Colonic mucosa (tissue), 4 donors: ENCODE measurements around the gene IP6K2. TPM values are rescaled to one million over a fixed set of nuclear protein-coding genes. Genes with fewer than 3 reads are reported as not detected.
"Not testable (repeated sequence)": the region's sequence is repeated elsewhere in the genome, so short reads cannot be mapped to it uniquely, and the experiment has no call there.

ENCODE experiments used
- DNase-seq: peaks from one replicate; pipeline ENCODE4 v3.0.0-alpha.2; 2020
- H3K27ac ChIP-seq: fragments of 200-600 bp; one replicate; pipeline ENCODE4 v1.8.0; 2021
- H3K27me3 ChIP-seq: fragments of 200-600 bp; one replicate; pipeline ENCODE4 v1.8.0; 2021
- H3K36me3 ChIP-seq: fragments of 200-600 bp; one replicate; pipeline ENCODE4 v1.8.0; 2021
- H3K4me1 ChIP-seq: fragments of 200-600 bp; one replicate; pipeline ENCODE4 v1.8.0; 2021; ENCODE audit warnings: mild to moderate bottlenecking
- H3K4me3 ChIP-seq: fragments of 200-600 bp; one replicate; pipeline ENCODE4 v1.8.0; 2021
- H3K9ac ChIP-seq, 2 donors: one replicate each; pipeline ENCODE4 v1.7.0; 2013; ENCODE audit warnings: control low read depth in 2 of 2, low read depth in 2 of 2, low read length in 2 of 2
- H3K9me3 ChIP-seq: fragments of 200-600 bp; one replicate; pipeline ENCODE4 v1.8.0; 2021
- intact Hi-C: fragments of 100-400 bp; cut with DNase I; formaldehyde crosslinking; loops from one replicate; pipeline ENCODE4 v1.14.1; 2022
- total RNA-seq, 2 donors: library from RNA; stranded (reverse); fragmentation: NEBNext Ultra II Directional in 1 of 2; extraction: Animal tissue kit (Norgen Biotek cat#: 25700) in 1 of 2; gene quantifications; one replicate each; pipeline ENCODE4 v1.2.1, GENCODE V29; 2021
- TF ChIP-seq, protein P1 (sequence below): fragments of 200-600 bp; IDR thresholded peaks from one replicate; pipeline ENCODE4 v1.8.0; 2022; ENCODE audit warnings: antibody characterized with exemption, mild to moderate bottlenecking
- donor health status: healthy.
- donor health status: DM: no; HTN: no; CAD: no.
- donor health status: DM: no; HTN: no; CAD: no.

IP6K2 gene
- total RNA-seq, 2 donors from 2014 or later = 101 to 134 TPM

DNA sequence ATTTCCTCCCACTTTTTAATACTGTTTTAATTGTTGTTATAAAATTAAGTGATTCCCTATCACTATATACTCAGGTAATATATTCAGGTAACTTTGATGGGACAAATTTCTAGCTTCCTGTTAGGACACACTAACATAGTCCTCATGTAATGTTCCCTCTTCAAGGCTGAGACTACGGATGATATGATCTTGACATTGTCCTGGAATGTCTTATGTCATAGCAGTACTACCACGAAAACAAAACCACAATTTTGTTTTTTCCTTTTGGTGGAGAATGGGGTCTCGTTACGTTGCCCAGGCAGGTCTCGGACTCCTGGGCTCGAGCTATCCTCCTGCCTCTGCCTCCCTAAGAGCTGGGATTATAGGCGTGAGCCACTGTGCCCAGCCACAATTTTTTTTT is 26.8 kb upstream of the IP6K2 start:
- Histone ChIP-seq H3K4me3 (no peak overlapping the region), H3K27me3 (no peaks in the 10 kb centered on the region), H3K36me3 (no peaks in the 10 kb centered on the region), H3K9ac (no peak overlapping the region), H3K27ac (no peak overlapping the region), H3K4me1 (peaks cover 18% of the 10 kb centered on the region), H3K9me3 (no peaks in the 10 kb centered on the region)
- intact Hi-C loops = no loop called here
- DNase-seq = no peak
- TF ChIP-seq, protein P1, sequence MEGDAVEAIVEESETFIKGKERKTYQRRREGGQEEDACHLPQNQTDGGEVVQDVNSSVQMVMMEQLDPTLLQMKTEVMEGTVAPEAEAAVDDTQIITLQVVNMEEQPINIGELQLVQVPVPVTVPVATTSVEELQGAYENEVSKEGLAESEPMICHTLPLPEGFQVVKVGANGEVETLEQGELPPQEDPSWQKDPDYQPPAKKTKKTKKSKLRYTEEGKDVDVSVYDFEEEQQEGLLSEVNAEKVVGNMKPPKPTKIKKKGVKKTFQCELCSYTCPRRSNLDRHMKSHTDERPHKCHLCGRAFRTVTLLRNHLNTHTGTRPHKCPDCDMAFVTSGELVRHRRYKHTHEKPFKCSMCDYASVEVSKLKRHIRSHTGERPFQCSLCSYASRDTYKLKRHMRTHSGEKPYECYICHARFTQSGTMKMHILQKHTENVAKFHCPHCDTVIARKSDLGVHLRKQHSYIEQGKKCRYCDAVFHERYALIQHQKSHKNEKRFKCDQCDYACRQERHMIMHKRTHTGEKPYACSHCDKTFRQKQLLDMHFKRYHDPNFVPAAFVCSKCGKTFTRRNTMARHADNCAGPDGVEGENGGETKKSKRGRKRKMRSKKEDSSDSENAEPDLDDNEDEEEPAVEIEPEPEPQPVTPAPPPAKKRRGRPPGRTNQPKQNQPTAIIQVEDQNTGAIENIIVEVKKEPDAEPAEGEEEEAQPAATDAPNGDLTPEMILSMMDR = no peak

DNA sequence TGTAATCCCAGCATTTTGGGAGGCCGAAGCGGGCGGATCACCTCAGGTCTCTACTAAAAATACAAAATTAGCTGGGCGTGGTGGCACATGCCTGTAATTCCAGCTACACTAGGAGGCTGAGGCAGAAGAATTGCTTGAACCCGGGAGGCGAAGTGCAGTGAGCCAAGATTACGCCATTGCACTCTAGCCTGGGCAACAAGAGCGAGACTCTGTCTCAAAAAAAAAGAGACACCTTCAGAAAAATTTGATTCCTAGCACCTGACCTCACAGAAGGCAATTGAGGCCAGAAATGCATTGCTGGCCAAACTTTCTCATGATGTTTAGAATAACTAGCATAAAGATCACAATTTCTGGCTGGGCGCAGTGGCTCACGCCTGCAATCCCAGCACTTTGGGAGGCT is 24.2 kb upstream of the IP6K2 start:
- H3K4me3 ChIP-seq, H3K36me3 ChIP-seq, H3K9me3 ChIP-seq, H3K9ac ChIP-seq, intact Hi-C loops, H3K27me3 ChIP-seq, DNase-seq: not testable (repeated sequence)
- peak overlapping the region; percentile 85 for H3K27ac ChIP-seq
- H3K4me1 ChIP-seq = peaks cover 31% of the 10 kb centered on the region

DNA sequence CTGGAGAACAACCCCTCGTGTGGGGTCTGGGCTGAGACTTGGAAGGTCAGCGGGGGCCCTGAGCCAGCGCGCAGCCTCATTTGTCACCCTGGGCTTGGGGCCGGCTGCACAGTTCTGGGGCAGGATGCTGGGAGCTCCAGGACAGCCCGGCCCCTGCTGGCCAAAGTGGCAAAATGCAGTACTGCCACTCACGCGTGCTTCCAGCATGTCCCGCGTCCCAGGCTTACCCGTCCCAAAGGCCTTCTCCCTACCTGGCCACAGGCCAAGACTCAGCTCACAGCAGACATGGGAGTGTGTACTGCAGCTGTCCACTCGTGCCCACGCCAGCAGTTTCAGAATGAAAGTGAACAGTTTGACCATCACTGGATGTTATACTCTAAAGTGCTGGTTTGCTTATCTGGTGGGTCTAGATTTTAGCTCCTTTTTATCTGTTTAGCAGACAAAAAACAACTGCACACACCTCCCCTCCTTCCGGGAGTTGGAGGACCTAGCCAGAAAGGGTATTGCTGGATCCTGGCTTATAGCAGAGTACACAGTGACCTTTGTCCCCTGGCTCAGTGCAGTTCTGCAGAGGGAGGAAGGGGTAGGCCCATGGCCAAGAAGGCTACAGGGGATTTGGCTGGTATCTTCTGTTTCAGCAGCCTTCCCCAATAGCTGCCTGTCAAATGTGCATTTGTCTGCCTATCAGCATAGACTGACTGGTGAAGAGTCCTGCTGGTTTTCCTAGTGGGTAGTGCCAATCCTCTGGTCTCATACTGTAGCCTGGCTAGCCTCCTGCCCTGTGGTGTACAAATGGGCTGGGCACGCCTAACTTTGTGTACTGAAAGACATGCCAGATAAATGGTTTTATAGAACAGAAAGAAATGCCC is 23.2 kb upstream of the IP6K2 start:
- Histone ChIP-seq H3K4me3 (peak overlapping the region; percentile 6), H3K36me3 (no peaks in the 10 kb centered on the region), H3K4me1 (peaks cover 37% of the 10 kb centered on the region), H3K27ac (peak overlapping the region; percentile 85), H3K9ac (peak overlapping the region; percentile 19 to 83), H3K27me3 (no peaks in the 10 kb centered on the region), H3K9me3 (no peaks in the 10 kb centered on the region)
- TF ChIP-seq, protein P1 = peak; percentile 85
- intact Hi-C loops = no loop called here
- DNase-seq = peak; percentile 97

DNA sequence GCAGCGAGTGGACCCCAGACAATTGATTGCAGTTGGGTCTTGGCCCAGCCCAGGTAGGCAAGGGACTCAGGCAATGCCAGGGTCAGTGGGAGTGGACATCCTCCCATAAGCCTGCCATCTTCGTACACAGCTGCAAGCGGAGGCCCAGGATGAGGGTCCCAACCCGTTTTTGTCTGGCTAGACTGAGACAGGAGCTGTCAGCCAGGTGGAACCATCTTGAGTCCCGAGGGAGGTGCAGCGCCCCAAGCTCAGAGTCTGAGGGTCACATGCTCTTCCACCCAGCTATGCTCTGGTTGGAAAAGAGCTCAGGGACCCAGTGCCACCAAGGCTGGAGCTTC is 22.6 kb upstream of the IP6K2 start:
- peaks cover 37% of the 10 kb centered on the region for H3K4me1 ChIP-seq
- no peaks in the 10 kb centered on the region for H3K36me3 ChIP-seq
- H3K9me3 ChIP-seq = no peaks in the 10 kb centered on the region
- no peak for DNase-seq
- no peak overlapping the region for H3K4me3 ChIP-seq
- no peaks in the 10 kb centered on the region for H3K27me3 ChIP-seq
- intact Hi-C loops = no loop called here
- TF ChIP-seq, protein P1 = no peak
- peak overlapping the region; percentile 19 to 83 for H3K9ac ChIP-seq
- H3K27ac ChIP-seq = peak overlapping the region; percentile 85

DNA sequence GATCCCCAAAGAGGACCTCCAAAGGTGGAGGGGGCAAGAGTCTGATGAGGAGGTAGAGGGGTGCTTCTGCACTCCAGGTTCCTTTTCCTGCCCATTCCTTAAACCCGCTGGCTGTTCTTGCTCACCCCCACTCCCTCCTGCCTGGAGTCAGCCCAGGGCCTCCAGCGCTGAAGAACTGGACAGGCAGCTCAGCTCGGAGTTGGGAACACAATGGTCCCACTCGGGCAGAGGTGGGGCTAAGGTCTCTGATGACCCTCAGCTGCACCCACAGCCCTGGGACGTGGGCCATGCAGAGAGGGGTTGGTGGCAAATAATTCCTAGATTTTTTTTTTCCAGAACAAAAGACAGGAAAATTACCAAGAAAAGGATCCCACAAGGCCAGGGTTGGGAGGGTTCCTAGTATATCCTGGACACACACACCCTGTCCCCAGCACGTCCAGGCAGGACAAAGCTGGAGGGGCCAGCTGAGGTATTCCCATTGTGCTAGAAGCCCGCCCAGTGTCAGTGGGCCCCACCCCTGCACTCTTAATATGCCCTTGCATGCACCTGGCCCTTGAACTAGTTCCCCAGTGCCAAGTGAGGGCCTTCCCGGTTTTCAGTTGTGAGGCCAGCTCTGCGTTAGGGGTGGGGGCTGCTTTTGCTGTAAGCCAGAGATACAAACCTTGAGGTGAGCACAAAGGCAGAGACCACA is 22.1 kb upstream of the IP6K2 start:
- Histone ChIP-seq H3K36me3 (no peaks in the 10 kb centered on the region), H3K4me1 (peaks cover 37% of the 10 kb centered on the region), H3K4me3 (no peak overlapping the region), H3K9me3 (no peaks in the 10 kb centered on the region), H3K27ac (peak overlapping the region; percentile 85), H3K9ac (peak overlapping the region; percentile 19 to 83), H3K27me3 (no peaks in the 10 kb centered on the region)
- DNase-seq = peak; percentile 74
- TF ChIP-seq, protein P1 = no peak
- intact Hi-C loops = no loop called here

DNA sequence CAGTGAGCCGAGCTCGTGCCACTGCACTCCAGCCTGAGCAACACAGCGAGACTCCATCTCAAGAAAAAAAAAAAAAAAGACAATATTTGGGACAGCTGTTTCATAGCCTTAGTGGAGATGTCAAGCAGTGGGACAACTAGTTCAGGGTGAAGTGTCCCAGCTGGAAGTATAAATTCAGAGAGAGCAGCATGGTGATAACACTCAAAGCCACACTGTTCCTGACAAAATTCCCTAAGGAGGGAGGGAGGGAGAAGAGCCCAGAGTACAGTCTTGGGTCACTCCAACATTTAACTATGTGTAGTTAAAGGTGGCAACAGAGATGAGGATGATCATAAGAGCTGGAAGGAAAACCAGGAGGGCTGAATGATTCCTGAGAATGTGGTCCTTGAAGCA is 21.1 kb upstream of the IP6K2 start:
- no peak for DNase-seq
- Histone ChIP-seq H3K27ac (peak overlapping the region; percentile 36), H3K4me3 (no peak overlapping the region), H3K9me3 (no peaks in the 10 kb centered on the region), H3K27me3 (no peaks in the 10 kb centered on the region), H3K4me1 (peaks cover 37% of the 10 kb centered on the region), H3K9ac (peak overlapping the region in 1 of 2 donors; percentile 1), H3K36me3 (no peaks in the 10 kb centered on the region)
- TF ChIP-seq, protein P1 = no peak
- intact Hi-C loops = no loop called here

DNA sequence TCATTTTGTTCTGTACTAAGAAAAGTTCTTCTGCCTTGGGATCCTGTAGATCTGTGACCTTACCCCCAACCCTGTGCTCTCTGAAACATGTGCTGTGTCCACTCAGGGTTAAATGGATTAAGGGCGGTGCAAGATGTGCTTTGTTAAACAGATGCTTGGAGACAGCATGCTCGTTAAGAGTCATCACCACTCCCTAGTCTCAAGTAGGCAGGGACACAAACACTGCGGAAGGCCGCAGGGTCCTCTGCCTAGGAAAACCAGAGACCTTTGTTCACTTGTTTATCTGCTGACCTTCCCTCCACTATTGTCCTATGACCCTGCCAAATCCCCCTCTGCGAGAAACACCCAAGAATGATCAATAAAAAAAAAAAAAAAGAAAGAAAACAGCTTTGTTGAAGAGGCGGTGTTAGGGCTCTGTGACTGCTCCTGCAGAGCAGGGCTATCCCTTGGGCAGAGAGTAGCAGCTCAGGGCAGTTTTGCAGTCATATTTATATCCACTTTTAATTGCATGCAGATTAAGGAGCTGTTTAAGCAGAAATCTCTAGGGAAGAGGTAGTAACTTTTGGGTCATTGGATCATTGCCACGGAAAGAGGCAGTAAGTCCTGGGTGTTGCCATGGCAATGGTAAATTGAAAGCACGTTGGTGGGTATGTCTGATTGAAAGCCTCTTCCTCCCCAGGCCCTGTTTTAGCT is 18.2 kb upstream of the IP6K2 start:
- H3K9me3 ChIP-seq, H3K27me3 ChIP-seq, H3K36me3 ChIP-seq, intact Hi-C loops, DNase-seq, H3K4me3 ChIP-seq: not testable (repeated sequence)
- Histone ChIP-seq H3K27ac (peak overlapping the region; percentile 22), H3K9ac (peak overlapping the region in 1 of 2 donors; percentile 55), H3K4me1 (peaks cover 33% of the 10 kb centered on the region)

DNA sequence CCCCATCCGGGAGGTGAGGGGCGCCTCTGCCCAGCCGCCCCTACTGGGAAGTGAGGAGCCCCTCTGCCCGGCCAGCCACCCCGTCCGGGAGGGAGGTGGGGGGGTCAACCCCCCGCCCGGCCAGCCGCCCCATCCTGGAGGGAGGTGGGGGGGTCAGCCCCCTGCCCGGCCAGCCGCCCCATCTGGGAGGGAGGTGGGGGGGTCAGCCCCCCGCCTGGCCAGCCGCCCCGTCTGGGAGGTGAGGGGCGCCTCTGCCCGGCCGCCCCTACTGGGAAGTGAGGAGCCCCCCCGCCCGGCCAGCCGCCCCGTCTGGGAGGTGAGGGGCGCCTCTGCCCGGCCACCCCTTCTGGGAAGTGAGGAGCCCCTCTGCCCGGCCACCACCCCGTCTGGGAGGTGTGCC is 17.5 kb upstream of the IP6K2 start:
- H3K4me3 ChIP-seq, H3K36me3 ChIP-seq, H3K27ac ChIP-seq, H3K9ac ChIP-seq, H3K27me3 ChIP-seq, intact Hi-C loops, DNase-seq, H3K9me3 ChIP-seq: not testable (repeated sequence)
- peaks cover 27% of the 10 kb centered on the region for H3K4me1 ChIP-seq
